H54 (cell line): ENCODE measurements around the gene DAGLA.

Experiments used
- DNase-seq: peaks from one replicate; pipeline ENCODE4 v3.0.0; 2011; ENCODE audit warnings: low spot score, mixed read lengths; ENCODE audit not compliant: insufficient read length
- FAIRE-seq: peaks from 3 replicates; lab custom pipeline; 2011; peaks lifted over from hg19 to GRCh38; lab: Jason Lieb, UNC
- POLR2A ChIP-seq: IDR thresholded peaks from 2 replicates; pipeline ENCODE4 v1.6.1; 2011; ENCODE audit warnings: low read depth, mild to moderate bottlenecking, low read length

Gene DAGLA

DNA sequence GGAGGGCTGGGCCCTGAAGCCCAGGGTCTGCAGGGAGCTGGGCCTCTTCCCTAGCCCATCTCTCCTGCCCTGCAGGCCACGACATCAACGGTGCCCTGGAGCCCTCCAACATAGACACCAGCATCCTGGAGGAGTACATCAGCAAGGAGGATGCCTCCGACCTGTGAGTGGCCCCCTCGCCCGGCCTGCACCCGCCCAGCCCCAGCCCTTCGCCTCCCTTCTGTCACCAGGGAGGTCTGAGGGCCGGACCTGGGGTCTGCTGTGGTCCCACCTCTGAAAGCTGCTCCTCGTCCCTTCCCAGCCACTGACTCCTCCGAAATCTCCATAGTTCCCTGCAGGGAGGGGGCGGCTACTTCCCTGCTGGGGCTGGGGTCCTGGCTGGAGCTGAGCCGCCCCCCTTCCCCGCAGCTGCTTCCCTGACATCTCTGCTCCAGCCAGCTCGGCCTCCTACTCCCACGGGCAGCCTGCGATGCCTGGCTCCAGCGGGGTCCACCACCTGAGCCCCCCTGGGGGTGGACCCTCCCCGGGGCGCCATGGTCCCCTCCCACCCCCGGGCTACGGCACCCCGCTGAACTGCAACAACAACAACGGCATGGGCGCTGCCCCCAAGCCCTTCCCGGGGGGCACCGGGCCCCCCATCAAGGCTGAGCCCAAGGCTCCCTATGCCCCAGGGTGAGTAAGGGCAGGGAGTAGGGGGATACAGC is 85.5 kb downstream of the DAGLA start:
- FAIRE-seq = no peak
- no peak for TF ChIP-seq POLR2A

DNA sequence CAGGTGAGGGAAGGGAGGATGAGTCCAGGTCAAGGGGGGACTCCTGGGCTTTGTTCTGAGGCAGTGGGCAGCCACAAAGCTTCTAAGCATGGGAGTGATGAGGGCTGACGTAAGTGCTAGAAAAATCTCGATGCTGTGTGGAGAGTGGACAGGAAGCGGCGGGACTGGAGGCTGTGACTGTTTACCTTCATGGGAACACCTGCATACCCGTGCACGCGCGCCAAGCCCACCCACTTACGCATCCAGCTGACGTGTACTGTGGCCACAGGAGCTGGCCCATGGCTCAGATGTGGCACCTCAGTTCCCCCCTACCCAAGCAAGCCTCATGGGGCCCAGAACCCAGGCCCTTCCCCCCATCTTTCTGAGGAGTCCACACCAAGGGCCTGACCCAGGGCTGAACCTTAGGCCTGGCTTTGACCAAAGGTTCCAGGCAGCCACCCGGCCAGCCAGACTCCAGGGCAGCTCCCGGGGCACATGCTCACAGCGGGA is 86.2 kb downstream of the DAGLA start:
- FAIRE-seq = no peak
- TF ChIP-seq POLR2A = no peak
- no peak for DNase-seq

More for the DNA sequence above, 85.5 kb downstream of the DAGLA start:
- no peak for DNase-seq

DNA sequence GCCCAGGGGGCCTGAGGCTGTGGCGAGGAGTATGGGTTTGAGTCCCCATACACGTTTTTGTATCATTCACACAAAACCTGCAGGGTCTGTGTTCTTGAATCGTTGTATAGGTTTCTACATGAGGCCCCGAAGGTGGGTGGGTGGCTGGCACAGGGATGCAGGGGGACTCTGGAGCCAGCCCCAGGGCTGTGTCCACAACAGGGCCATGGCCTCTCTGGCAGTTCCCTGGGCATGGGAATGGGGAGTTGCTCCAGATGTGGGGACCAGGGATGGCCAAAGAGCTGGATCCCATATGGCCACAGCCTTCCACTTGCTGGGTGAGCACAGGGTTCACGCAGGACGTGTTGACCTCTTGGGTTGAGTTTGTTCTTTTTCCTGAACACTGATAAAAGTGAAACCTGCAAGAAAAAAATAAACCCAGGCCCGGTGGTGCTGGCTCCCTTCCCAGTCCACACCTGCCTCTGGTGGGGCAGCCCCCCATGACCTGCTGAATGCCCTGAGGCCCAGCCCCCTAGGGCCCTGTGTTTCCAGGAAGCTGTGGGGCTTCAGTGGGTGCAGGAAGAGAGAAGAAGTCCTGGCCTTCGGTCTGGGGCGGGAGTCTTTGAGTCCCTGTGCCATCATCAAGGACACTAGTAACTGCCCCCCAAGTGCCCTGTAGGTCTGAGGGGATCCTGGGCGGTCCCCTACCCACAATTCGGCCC is 88.3 kb downstream of the DAGLA start:
- no peak for FAIRE-seq
- DNase-seq = no peak
- no peak for TF ChIP-seq POLR2A

DNA sequence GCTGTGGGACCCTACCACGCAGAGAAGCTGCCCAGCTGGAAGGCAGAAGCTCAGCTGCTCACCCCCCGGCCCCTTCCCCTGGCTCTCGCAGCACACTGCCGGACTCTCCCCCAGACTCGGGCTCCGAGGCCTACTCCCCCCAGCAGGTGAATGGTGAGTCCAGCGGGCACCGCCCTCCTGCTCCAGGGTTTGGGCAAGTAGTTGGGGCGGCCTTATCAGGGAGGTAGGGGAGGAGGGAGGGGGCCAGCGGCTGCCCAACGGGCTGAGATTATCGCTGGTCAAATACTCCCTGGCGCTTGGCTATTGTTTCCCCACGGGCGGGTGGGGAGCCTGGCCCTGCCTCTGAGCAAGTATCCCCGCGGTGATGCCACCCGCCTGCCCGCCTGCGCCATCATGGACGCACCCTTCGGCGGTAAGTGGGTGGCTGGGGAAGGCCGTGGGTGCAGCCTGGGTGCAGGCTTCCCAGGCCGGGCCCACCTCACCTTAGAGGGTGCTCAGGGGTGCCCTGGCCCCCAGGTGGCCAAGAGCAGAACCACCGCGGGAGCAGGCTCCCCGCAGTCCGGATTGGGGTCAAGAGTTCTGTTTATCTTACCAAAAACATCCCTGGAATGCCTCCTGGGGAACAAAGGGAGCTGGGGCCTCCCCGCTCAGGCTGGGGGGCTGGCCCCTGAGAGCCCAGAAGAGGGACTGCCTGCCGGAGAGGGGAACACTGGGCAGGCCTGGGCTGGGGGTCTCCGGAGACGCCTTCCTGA is 89.2 kb downstream of the DAGLA start:
- DNase-seq = peak; percentile 71
- no peak for FAIRE-seq
- no peak for TF ChIP-seq POLR2A

DNA sequence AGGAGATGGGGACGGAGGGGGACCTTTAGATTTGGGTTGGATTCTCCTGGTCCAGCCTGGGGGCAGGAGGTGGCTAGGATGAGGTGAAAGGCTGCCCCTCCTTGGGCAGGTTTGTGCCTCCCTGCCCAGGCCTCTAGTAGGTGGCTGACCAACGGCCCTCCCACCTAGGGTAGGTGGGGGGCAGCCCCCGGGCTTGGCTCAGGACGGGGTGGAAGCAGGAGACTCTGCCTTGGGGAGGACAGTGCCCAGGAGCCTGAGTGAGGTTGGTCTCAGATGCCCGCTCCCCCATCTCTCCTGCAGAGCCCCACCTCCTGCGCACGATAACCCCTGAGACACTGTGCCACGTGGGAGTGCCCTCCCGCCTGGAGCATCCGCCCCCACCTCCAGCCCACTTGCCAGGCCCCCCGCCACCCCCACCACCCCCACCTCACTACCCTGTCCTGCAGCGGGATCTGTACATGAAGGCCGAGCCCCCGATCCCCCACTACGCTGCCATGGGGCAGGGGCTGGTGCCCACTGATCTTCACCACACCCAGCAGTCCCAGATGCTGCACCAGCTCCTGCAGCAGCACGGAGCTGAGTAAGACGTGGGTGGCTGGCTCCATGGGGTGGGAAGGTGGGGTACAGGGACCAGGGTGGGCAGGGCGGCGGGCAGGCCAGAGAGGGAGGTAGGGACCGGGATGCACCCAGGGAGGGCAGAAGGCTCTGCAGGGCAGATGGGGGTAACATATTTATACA is 89.9 kb downstream of the DAGLA start:
- no peak for FAIRE-seq

DNA sequence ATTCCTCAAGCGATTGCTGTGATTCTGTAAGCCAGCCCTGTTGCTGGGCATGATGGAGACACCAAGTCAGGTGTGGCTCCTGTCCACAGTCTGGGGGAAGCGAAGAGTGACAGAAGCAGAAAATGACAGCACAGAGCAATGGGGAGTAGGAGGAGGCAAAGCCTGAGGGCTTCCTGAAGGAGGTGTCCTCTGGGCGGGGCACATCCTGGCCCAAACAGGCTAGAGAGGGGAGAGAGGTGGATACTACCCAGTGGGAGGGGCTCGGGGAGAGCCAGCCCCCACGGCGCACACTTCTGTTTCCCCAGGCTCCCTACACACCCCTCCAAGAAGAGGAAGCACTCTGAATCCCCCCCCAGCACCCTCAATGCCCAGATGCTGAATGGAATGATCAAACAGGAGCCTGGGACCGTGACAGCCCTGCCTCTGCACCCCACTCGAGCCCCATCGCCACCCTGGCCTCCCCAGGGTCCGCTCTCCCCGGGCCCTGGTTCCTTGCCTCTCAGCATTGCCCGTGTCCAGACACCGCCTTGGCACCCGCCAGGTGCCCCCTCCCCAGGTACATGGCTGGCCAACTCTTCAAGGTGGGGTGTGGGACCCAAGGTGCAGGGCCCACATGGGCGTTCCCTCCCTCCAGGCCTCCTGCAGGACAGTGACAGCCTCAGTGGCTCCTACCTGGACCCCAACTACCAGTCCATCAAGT is 91.2 kb downstream of the DAGLA start:
- DNase-seq (no peak), FAIRE-seq (no peak)
- no peak for TF ChIP-seq POLR2A

More for the DNA sequence above, 89.9 kb downstream of the DAGLA start:
- TF ChIP-seq POLR2A = no peak
- DNase-seq = no peak

DNA sequence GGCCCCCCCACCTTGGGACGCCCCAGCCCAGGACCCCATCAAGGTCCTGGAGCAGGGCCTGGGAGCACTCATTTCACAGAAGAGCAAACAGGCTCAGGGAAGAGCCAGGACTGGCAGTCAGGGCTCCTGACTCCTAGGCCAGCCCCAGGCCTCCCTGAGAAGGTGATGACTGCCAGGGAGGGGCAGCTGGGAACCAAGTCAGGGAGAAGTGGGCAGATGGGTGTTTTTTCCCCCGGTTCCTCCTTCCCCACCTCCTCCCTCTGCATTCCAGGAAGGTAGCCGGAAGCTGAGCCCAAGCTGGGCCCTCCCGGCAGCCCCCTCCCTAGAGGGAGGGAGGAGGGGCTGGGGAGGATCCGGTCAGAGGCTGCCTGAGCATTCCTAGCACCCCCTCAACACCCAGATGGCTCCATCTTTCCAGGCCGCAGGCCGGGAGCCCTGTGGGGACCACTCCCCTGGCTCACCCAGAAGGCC is 91.8 kb downstream of the DAGLA start:
- FAIRE-seq = no peak
- no peak for DNase-seq
- TF ChIP-seq POLR2A = no peak

DNA sequence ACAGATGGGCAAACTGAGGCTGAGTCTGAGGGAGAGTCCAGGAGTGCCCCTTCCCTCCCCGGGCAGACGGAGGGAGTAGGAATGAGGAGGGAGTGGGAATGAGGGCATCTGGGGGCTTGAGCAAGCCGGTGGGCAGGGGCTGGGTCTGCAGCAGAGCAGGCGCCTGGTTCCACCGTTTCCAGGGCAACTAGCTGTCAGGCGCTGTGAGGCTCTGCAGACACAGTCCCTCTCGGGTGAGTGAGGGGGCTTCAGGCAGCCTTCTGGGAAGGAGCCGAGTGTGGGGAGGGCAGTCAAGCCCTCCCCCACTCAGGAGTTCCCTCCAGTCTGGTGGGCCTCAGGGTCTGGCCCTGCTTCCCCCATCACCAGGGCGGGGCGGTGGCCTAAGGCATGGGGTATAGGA is 93.2 kb downstream of the DAGLA start:
- FAIRE-seq (no peak), DNase-seq (no peak)
- no peak for TF ChIP-seq POLR2A

DNA sequence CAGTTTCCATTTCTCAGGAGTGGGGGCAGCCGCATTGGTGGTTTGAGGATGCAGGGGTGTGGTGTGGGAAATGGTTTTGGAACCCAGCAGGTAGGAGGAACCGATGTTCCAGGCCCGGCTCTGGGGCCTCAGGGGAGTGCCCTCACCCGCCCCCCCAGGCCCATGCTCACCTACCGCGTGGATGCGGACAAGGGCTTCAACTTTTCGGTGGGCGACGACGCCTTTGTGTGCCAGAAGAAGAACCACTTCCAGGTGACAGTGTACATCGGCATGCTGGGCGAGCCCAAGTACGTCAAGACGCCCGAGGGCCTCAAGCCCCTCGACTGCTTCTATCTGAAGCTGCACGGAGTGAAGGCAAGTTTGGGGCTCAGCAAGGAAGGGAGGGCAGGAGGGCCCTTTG is 93.6 kb downstream of the DAGLA start:
- TF ChIP-seq POLR2A = no peak
- no peak for DNase-seq
- no peak for FAIRE-seq

DNA sequence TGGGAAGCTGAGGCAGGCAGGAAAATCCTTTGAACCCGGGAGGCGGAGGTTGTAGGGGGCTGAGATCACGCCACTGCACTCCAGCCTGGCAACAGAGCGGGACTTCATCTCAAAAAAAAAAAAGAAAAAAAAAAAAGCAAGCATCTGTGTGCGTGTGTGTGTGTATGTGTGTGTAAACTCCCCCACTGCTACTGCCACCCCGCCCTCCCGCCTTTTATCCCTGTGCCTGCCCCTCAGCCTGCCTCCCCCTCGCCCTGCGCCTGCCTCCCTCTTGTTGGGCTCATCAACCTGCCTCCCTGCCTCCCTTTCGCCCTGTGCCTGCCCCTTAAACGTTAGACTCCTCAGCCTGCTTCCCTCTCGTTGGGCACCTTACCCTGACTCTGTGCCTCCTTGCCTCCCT is 94.2 kb downstream of the DAGLA start:
- no peak for FAIRE-seq
- TF ChIP-seq POLR2A = no peak
- DNase-seq = no peak

DNA sequence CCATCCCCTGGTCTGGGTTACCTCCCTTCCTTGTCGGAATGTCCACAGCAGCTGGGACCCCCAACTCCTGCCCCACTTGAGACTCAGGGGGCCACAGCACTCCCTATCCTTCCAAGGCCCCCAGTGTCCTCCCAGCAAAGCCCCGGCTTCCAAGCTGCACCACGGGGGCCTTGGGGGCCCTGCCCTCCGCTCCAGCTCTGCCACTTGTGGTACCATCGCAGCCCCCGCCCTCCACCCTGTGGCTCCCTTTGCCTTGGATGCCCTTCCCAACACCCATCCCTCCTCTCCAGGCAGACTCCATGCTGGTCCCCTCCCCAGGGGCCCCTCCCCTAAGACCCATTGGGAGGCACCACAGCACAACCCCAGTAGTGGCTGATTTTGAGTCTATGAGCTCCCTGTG is 94.9 kb downstream of the DAGLA start:
- FAIRE-seq = no peak
- no peak for DNase-seq
- no peak for TF ChIP-seq POLR2A

DNA sequence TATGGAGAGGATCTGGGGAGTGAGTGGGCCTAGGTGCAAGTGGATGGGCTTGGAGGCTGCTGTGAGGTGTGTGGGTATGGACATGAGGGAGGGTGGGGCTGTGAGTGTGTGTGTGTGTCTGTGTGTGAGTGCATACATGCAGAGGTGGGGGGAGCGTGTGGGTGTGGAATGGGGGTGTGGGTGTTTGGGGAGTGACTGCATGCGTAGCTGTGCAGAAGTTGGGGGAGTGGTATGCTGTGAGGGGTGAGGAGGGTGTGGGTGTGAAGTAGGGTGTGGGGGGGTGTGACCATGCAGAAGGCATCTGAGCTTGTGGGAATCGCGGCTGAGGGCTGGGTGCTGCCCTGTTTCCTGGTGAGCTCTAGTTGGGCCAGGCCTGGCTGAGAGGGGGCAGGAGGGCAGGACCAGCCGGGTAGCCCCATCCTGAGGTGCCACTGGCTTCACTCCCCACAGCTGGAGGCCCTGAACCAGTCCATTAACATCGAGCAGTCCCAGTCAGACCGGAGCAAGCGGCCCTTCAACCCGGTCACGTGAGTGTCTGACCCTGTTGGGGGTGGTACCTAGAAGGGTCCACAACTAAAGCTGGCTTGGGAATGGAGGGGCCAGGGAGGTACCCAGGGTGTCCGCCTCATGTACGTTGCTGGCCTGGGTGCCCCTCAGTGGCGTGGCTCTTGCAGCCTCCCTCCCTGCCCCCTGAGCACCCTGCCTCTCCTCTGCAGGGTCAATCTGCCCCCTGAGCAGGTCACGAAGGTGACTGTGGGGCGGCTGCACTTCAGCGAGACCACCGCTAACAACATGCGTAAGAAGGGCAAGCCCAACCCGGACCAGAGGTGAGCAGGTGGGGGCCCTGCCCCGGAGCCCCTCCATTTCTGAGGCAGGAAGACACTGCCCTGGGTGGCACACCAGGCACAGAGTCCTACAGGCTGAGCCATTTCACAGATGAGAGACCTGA is 95.7 kb downstream of the DAGLA start:
- FAIRE-seq (no peak), DNase-seq (no peak)
- no peak for TF ChIP-seq POLR2A
